Loucy (cell line): ENCODE data around the gene DOCK10.

Experiments
- EZH2phosphoT487 ChIP-seq: fragments of 200-600 bp; IDR thresholded peaks from 2 replicates; pipeline ENCODE4 v1.6.1; 2018; ENCODE audit warnings: antibody characterized with exemption, mild to moderate bottlenecking, moderate library complexity, borderline replicate concordance
- TF ChIP-seq, protein P1 (sequence below): fragments of 200-600 bp; sonication (generic); conservative IDR thresholded peaks from 2 replicates; pipeline ENCODE4 v1.5.1; 2014; ENCODE audit warnings: mild to moderate bottlenecking, antibody characterized with exemption, low read length

DNA sequence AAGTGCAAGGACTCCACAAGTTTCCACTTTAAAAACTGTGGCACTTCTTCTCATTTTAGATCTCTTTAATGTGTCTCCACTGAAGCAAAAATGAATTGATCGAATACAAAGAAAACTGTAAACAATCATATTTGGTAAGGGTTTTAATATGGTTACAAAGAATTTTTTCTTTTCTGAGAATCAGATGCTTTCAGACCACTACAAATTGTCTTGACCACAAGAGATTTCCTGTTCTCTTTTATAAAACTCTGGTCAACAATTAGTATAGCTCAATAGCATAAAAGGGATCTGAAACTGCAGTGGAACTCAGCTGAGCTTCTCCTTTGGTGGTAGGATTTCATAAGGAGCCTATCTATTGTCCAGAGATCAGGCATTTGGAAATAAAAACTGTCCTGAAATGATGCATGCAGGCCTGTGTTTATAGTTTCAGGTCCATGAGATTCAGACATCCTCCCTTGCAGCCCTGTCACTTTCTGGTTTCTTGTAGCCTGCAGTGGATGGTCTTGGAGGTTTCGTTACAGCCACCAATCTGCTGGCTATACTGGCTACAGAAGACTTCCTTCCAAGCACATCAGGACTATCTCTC lies 120.0 kb downstream of the DOCK10 start:
- TF ChIP-seq, protein P1, sequence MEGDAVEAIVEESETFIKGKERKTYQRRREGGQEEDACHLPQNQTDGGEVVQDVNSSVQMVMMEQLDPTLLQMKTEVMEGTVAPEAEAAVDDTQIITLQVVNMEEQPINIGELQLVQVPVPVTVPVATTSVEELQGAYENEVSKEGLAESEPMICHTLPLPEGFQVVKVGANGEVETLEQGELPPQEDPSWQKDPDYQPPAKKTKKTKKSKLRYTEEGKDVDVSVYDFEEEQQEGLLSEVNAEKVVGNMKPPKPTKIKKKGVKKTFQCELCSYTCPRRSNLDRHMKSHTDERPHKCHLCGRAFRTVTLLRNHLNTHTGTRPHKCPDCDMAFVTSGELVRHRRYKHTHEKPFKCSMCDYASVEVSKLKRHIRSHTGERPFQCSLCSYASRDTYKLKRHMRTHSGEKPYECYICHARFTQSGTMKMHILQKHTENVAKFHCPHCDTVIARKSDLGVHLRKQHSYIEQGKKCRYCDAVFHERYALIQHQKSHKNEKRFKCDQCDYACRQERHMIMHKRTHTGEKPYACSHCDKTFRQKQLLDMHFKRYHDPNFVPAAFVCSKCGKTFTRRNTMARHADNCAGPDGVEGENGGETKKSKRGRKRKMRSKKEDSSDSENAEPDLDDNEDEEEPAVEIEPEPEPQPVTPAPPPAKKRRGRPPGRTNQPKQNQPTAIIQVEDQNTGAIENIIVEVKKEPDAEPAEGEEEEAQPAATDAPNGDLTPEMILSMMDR = no peak
- no peak for TF ChIP-seq EZH2phosphoT487
